NCI-H82 treated with DMSO at 0.1 percent for 48 hours (cell line): Measurements from ENCODE around the gene YWHAG.
"Not testable (repeated sequence)": the region's sequence is repeated elsewhere in the genome, so short reads cannot be mapped to it uniquely, and the experiment has no call there.

Source experiments
- DNase-seq: peaks from one replicate; lab custom pipeline; 2025; ENCODE audit not compliant: unreplicated experiment; lab: John Stamatoyannopoulos, UW

The YWHAG gene

DNA sequence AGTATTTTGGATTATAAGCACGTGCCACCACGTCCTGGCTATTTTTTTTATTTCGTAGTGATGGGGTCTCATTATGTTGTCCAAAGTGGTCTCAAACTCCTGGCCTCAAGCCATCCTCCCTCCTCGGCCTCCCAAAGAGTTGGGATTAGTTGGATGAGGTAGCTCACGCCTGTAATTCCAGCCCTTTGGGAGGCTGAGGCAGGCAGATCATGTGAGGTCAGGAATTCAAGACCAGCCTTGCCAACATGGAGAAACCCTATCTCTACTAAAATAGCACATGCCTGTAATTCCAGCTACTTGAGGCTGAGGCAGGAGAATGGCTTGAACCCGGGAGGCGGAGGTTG, 21.8 kb upstream of the YWHAG start:
- DNase-seq = no peak

DNA sequence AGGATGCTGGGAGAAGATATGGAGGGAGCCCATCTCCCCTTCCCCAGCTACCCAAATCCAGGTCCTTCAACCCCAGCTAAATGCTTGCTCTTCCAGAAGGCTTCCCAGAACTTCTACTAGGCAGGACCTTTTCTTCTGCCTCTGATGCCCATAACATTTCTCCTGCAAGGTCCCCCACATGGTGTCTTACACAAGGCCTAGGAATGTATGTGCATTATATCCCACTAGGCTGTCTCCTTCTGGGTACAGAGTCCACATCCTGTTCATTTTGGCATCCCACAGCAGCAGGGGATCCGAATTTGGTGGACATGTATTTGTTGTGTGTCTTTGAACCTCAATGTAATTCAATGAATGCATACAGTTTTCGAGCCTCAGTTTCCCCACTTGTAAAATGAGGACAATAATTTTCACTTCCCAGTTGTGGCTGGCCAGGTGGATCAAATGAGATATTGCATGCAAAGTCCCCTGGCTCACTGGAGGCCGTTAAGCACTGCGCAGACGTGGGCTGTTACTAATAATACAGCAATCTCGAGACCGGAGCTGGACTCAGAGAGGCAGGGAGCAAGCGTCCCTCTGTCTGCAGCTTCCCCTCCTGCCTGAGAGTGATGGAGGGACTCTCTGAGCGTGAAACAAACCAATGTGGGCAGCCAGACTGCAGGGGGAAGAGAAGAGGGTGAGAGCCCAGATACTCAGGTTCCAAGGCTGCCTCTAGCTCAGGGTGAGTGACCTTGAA, 18.6 kb upstream of the YWHAG start:
- no peak for DNase-seq

DNA sequence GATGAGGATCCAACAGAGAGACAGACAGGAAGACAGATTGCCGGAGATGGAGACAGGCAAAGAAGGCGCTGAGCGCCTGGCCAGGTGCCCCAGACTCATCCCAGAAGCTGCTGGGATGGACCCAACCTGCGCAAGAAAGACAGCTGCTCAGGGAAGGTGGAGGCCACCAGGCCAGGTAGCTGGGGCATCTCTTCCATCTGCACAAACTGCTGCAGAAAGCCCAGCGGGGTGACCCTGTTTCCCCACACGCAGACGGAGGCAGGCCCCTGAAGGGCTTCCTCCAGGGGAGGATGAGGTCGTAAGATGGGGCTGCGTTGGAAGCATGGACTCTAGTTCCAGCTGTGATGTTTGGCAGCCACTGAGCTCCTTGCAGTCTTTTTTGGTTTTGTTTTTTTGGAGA, 16.5 kb upstream of the YWHAG start:
- DNase-seq = no peak

DNA sequence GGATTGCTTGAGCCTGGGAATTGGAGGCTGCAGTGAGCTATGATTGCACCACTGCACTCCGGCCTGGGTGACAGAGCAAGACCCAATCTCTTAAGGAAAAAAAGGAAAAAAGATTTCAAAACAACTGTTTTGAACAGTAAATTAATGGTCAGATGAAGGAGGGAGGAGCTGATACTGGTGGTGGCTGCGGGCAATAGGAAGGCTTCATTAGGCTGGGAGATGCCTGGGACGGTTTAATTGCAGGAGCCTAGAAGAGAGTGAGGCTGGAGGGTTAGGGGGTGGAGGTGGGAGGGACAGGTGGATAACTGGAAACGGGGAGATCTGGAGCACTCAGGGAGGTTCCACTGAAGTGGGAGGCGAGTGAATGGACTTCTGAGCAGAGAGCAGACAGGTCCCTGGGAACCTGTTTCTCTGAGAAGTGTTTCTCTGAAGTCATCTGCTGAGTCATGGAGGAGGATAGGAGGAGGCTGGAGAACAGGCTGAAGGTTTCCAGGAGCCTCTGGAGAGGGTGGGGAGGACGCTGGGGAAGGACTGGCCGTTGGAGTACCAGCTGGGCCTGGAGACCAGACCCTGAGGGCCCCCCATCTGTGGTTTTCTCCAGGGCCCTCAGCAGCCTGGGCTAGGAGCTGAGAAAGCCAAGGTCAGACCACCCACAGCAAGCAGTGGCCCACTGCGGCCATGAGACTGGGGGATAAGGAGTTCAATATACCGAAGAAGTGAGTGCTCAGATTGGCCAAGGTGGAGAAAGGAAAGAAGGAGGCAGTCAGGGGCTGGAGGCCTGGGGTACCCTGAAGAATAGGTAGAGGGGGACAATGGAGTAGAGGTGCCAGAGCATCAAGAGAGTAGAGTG, 14.4 kb upstream of the YWHAG start:
- no peak for DNase-seq

DNA sequence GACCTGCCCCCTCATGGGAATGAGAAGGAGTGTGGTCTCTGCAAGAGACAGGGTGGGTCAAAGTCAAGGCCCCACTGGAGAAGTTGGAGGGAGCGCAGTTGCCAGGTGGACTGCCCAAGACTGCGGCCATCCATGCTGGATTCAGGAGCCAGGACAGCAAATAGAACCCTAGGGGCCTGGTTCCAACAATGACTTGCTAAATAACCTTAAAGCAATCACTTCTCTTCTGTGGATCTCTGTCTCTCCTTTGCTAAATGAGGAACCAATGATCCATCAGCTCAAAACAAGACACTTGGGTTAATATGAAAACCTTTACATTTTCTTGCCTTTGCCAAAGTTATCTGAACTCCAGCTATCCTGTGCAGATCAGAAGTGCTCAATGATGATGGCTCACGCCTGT, 12.6 kb upstream of the YWHAG start:
- no peak for DNase-seq

DNA sequence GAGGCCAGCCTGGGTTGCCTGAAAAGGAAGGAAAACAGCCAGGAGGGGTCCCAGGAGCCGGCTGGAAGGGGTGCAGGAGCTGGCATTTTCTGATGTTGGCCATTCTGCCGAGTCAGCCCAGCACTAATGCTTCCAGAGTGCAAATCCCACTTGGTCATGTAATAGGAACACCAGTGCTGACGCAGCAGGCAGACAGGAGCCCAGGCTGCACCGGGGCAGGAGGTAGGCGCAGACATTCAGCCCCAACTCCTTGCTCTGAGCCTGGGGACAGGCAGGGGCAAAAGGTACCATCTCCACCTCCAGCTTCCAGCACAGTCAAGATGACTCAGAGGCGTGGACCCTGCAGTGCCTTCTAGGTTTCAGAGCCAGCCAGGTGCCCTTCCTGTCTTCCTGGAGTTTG, 10.2 kb upstream of the YWHAG start:
- DNase-seq = no peak

DNA sequence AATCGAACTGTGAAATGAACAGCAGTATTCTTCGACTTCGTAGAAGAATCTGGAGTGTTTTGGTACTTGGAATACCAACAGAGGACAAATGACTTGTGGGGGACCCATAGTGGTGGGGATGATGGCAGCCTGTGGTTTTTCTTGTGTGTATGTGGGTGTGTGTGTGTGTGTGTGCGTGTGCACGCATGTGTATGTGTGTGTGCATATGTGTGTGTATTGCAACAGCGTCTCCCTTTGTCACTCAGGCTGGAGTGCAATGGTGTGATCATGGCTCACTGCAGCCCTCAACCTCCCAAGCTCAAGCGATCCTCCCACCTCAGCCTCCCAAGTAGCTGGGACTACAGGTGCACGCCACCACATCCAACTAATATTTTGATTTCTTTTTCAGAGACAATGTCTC, 9.4 kb upstream of the YWHAG start:
- no peak for DNase-seq

DNA sequence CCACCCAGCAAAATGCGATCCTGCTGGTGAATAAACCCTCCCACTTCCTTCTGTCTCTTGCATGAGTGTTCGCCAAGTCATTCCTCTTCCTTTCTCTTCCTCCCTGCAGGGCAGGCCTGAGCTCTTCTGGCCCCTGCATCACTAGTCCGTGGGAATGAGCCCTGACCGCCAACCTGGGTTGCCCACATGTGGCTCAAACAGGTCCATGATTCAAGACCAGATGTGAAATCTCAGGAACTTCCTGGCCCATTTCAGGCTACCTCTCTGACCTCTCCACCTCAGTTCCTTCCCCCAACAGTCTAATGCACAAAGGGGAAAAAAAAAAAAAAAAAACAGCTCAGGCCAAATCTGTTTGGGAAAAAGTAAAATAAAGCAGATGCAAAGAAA, 5.4 kb upstream of the YWHAG start:
- no peak for DNase-seq

DNA sequence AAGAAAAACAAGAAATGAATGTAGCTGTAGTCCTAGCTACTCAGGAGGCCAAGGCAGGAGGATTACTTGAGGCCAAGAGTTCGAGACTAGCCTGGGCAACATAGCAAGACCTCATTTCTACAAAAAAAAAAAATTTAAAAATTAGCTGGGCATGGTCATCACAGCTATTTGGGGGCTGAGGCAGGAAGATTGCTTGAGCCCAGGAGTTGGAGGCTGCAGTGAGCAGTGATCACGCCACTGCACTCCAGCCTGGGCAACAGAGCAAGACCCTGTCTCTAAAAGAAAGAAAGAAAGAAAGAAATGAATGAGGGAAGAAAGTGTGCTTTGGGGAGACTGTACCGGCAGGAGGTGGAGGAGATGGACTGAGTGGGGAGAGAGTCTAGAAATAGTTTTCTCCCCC, 5.0 kb upstream of the YWHAG start:
- not testable (repeated sequence) for DNase-seq

DNA sequence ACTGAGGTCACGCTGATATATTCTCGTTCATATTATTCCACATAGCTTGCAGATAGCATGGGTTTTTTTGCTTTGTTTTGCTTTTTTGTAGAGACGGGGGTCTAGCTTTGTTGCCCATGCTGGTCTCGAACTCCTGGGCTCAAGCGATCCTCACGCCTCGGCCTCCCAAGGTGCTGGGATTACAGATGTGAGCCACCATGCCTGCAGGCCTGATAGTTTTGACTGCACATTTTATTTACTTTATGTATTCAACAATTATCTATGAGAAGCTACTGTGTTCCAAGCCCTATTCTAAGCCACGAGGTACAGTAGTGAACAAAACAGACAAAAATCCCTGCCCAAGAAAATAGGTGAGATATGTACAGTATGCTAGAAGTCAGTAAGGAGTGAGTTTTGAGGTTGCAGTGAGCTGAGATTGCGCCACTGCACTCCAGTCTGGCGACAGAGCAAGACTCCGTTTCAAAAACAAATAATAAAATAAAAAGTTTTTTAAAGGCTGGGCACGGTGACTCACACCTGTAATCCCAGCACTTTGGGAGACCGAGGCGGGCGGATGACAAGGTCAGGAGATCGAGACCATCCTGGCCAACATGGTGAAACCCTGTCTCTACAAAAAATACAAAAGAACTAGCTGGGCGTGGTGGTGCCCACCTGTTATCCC, 1.3 kb upstream of the YWHAG start:
- DNase-seq = no peak

DNA sequence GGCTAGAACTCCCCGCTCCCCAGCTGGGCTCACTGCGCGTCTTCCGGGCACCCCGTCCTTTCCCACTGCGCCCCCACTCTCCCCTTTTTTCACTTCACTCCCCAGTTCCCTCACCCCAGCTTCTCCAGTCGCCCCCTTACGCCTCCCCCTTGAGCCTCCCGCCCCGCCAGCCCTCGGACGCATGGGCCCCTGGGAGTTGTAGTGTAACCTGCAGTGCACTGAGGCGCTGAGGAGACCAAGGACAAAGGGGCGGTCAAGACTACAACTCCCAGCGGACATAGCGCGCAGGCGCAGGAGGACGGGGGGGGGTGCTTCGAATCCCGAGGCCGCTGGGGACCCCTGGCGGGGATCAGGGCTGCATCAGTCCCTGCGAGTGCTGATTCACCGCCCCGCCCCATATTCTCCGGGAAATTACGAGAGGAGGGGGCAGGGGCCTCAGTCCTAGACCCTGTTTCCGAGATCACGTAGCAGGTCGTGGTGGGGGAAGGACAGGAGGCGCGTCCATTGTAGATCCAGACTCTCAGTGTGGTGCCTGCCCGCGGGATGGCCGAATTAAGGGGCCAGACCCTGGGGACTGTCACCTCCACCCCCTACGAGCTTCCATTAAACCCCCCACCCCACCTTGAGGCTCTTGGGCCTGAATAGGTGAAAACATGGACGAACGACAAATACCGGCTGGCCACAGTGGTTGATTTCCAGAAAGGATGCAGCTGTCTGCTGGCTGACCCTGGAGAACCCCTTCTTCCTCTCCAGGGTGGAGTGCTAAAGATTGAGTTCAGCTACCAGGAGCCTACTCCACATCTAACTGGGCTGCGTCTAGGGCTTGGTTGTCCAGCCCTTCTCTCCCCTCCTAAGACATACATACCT, 553 bp upstream of the YWHAG start:
- peak; percentile 98 for DNase-seq

DNA sequence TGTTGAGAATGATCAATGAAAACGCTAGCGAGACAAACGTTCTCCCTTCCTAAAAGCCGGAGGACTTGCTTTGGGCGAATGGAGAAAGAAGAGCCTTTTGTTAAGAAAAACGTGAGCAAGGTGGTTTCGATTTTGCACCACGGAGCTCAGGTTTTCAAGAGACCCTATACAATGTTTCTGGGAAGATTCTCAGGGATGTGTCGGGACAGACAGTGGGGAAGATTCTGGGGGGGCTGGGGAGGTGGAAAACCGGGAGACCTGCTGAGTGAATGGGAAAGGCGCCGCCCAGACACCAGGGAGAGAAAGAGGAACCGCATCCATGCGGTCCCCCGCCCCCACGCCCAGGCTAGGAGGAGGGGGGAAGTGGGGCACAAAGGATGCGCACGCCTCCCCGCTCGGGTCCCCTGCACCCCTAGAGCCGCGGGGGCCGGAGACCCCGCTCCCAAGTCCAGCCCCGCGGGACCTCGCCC, 745 bp downstream of the YWHAG start:
- no peak for DNase-seq

DNA sequence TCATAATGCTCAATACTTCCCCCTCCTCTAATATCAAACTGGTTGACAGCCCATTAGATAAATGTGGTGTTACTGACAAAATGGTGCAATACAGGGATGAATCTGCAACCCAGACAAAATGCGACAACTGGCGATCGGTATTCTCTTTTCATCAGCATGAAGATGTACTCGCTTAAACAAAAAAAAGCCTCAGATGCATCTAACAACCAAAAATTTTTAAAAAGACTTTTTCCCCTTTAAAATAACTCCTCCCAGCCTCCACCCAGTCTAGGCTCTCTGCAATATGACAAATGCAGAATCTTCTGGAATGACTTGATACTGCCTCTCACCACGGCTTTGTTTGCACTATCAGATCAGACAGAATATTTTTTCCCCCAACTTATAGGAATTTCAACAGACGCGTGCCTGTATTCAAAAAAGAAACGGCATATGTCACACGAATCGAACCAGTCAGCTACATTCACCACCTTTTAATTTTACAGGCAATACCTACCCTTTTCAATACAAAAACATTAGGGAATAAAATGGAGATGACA, 1.2 kb downstream of the YWHAG start:
- no peak for DNase-seq

DNA sequence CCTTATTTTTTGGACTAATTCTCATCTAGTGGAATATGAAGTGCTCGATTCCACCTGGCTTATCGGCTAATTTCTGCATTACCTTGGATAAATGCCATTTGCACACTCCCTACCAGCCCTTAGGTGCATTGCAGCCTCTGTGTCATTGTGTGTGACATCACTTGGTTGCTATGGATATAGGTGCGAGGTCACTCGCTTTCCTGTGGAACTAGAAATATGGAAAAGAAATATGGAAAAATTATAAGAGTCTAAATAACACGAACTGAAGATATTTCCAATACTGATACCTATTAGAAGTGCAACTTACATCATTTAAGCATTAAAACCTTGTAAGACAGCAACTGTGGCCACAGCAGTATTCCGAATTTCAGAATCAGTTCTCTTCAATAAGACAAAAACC, 2.0 kb downstream of the YWHAG start:
- no peak for DNase-seq

DNA sequence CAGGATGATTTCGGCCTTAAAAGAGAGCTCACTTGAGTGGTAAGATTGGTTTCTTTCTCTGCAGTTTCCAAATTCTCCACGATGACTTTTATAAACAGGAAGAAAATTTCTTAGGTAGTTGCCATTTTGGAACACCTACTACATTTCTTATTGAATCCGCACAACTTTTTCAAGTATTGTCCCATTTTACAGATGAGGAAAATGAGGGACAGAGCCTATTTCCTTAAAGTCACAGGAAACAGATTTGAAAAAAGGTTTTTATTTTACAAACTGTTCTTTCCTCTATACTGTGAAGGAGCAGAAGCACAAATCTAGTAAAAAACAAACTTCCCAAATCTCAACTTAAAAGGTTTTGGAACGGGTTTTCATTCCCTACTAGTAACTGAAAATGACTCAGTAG, 2.7 kb downstream of the YWHAG start:
- no peak for DNase-seq

DNA sequence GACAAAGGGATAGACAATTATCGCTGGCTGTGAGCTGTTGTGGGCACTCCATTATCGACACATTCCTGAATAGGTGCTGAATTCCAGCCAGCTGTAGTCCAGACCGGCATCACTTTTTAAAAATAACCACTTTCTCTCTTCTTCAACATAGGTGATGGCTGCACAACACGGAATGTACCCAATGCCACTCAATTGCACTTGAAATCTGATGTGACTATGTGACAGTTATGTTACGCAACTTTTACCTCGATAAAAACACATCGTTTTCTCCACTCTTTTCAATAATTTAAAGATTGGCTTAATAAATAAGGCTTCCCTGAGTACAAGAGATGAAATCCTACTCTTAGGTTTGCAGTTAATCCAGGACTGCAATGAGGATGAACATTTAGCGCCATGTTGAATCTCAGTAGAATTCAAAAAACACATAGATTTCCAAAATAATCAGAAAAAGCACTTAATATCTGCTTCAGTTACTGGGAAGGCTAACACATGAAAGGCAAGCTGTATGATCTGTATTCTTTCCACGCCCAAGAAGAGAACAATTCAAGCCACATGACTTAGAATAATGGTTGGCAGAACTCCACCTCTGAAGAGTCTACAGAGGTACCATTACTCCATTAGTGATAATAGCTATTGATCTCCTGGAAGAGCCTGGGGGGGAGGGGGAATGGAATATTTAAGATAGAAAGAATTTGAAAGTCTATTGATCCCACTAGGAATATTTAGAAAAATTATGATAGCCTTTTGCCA, 3.6 kb downstream of the YWHAG start:
- DNase-seq = no peak

DNA sequence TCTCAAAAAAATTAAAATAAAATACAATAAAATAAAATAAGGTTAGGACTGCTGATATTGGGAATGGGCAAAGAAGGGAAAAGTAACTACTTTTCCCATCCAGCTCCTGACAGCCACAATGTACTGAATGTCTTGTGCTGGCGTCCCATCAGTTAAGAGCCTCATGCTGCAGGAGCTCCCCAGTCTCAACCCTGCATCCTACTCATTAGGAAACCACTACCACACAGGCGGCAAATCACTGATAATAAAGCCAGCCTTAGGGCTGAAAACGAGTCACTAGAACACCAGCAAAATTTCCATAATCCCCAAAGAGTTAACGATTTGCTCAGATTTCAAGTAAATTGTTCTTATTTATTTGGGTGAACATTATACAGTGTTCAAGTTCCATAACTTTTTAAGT, 4.3 kb downstream of the YWHAG start:
- no peak for DNase-seq

DNA sequence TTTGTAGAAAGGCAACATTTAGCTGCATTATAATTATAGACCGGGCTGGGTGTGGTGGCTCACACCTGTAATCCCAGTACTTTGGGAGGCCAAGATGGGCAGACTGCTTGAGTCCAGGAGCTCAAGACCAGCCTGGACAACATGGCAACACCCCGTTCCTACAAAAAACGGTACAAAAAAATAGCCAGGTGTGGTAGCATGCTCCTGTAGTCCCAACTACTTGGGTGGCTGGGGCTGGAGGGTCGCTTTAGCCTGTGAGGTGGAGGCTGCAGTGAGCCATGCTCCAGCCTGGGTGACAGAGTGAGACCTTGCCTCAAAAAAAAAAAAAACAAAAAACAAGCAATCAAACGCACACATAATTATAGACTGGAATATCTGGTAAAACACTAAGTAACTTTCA, 5.0 kb downstream of the YWHAG start:
- DNase-seq = no peak

DNA sequence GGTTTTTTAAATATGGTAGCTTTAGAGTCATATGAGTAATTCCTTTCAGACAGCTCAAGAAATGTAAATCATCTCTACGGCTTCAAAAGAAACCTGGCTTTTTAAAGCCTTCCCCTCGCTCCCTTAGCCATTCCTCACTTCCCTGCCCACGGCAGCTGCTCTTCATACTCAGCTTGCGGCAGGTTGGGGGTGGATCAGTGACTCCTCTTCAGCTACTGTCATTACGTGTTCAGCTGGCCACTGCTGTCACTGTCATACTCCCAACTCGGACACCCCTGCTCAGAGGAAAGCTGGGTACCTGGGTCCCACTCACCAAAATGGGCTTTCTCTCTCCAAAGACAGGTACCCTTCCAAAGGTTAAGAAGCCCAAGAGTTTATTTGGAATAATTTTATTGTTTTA, 6.6 kb downstream of the YWHAG start:
- no peak for DNase-seq

DNA sequence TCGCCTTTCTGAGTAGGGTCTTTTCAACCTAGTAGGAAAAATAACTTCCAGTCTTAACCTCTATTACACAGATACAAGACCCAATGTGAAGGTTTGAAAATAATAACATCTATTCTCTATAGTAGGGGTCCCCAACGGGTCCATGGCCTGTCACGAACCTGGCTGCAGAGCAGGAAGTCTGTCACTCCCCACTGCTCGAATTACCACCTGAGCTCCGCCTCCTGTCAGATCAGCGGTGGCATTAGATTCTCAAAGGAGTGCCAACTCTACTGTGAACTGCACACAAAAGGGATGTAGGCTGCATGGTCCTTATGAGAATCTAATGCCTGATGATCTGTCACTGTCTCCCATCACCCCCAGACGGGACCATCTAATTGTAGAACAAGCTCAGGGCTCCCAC, 7.4 kb downstream of the YWHAG start:
- DNase-seq = no peak
